GM12873 (cell line): ENCODE measurements around the gene GRWD1.

Experiments used
- TF ChIP-seq, protein P1 (sequence below): IDR thresholded peaks from 2 replicates; pipeline ENCODE4 v1.5.1; 2012; ENCODE audit warnings: low read depth, mild to moderate bottlenecking, moderate library complexity, low read length, control low read depth; ENCODE audit not compliant: insufficient read depth; ENCODE audit errors: missing control alignments

Gene GRWD1

DNA sequence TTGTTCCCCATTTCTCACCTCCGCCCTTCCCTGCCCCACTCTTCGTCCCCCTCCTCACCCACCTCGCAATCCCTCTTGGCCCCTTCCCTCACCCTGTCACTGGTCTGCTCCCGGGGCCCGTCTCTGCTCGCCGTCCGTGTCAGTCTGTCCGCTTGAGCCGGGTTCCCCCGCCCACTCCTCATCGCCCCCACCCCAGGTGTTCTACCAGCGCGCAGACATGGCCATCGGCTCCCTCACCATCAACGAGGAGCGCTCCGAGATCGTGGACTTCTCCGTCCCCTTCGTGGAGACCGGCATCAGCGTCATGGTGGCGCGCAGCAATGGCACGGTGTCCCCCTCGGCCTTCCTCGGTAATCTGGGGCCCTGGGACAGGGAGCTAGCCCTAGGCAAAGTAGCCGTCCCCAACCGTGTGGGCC lies 30.0 kb upstream of the GRWD1 start:
- TF ChIP-seq, protein P1, sequence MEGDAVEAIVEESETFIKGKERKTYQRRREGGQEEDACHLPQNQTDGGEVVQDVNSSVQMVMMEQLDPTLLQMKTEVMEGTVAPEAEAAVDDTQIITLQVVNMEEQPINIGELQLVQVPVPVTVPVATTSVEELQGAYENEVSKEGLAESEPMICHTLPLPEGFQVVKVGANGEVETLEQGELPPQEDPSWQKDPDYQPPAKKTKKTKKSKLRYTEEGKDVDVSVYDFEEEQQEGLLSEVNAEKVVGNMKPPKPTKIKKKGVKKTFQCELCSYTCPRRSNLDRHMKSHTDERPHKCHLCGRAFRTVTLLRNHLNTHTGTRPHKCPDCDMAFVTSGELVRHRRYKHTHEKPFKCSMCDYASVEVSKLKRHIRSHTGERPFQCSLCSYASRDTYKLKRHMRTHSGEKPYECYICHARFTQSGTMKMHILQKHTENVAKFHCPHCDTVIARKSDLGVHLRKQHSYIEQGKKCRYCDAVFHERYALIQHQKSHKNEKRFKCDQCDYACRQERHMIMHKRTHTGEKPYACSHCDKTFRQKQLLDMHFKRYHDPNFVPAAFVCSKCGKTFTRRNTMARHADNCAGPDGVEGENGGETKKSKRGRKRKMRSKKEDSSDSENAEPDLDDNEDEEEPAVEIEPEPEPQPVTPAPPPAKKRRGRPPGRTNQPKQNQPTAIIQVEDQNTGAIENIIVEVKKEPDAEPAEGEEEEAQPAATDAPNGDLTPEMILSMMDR: no peak

DNA sequence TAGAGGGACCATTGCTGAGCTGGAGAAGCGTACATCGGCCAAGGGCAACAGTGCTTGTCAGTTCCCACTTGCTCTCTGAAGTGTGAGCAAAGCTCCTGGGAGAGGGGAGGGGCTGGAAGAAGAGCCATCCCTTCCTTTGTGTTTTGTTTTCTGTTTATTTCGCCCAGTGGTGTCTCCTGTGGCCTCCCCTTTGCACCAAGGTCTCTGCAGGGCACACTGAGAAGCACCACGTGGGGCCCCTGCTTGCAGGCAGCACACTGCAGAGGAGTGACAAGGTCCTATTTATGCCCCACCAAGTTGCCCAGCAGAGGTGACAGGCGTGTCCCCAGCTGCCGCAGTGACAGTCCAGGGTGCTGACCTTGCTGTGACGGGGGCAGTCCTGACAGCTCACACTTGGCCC lies 28.4 kb upstream of the GRWD1 start:
- TF ChIP-seq, protein P1: no peak

DNA sequence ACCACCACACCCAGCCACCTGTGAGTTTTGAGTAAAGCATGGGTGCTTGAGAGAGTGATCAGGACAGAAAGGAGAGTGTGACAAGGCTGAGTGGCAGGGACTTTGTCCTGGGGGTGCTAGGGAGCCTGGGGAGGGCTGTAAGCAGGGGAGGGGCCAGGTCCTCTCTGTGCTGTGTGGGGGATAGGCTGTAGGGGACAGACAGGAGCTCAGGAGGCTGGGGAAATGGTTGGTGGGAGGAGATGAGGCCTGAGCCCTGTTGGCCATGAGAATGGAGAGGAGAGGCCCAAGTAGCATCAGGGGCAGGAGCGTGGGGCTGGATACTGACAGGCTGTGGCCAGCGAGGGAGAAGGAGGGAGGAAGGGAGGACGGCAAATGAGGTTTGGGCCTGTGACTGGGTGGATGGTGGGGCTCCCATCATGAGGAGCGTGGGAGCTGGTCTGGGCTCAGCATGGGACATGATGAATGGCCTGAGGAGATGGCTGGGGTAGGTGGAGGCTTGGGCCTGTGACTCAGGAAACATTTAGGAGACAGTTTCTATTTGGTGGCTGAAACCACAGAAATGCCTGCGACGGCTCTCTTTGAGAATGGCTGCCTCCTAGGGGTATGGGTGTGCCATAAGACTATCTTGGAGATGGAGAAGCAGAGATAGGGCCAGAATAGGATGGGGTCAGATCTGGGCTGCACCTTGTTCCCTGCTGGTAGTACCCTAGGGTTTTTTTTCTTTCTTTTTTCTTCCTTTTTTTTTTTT lies 27.3 kb upstream of the GRWD1 start:
- TF ChIP-seq, protein P1: peak; percentile 18

DNA sequence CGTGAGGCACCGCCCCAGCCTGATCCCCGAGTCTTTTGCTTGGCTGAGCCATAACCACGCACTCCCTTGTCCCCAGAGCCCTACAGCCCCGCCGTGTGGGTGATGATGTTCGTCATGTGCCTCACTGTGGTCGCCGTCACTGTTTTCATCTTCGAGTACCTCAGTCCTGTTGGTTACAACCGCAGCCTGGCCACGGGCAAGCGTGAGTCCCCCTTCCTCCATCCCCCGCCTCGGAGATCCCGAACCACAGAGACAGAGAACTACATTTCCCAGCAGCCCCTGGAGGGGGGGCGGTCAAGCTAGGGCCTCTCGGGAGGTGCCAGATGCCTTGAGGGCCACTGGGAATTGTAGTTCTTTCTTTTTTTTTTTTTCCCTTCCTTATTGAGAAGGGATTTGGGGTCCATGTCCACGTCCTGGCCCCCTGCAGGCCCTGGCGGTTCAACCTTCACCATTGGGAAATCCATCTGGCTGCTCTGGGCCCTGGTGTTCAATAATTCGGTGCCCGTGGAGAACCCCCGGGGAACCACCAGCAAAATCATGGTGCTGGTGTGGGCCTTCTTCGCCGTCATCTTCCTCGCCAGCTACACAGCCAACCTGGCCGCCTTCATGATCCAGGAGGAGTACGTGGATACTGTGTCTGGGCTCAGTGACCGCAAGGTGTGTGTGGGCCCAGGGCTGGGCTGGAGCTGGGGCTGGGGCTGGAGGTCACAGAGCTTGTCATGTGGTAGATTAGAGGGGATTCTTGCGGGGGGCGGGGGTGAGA lies 26.4 kb upstream of the GRWD1 start:
- TF ChIP-seq, protein P1: no peak

DNA sequence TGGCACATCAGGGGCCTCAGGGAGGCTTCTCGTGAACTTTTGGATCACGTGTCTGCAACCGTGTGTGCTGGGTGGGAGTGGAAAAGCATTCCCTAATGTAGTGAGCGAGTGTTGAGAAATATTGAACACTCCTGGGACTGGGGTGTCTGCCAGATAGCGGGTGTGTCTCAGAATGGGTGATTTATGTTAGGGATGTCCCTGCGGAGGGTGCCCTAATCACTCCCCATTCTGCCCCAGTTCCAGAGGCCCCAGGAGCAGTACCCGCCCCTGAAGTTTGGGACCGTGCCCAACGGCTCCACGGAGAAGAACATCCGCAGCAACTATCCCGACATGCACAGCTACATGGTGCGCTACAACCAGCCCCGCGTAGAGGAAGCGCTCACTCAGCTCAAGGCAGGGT lies 24.2 kb upstream of the GRWD1 start:
- TF ChIP-seq, protein P1: no peak

DNA sequence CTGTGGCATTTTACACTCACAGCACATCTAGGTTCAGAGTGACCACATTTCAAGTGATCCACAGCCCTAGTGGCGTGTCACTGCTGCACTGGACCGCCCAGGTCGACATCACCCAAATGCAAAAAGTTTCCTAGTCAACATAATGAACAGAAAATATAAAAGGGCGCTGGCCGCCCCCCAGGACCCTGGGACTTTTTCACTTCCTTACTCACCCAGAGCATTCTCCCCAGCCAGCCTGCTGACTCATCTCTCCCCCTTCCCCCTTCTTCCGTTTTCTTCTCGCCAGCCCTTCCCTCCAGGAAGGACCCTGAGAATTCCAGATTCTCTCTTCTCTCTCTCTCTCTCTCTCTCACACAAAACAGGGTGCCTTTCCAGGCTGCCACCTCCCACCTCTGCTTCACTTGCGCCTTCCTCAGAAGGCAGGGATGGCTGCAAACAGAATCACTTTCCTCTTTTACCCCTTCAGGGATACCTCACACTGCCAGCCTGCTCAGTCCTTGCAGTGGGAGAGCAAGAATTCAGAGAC lies 21.0 kb upstream of the GRWD1 start:
- TF ChIP-seq, protein P1: peak; percentile 11

DNA sequence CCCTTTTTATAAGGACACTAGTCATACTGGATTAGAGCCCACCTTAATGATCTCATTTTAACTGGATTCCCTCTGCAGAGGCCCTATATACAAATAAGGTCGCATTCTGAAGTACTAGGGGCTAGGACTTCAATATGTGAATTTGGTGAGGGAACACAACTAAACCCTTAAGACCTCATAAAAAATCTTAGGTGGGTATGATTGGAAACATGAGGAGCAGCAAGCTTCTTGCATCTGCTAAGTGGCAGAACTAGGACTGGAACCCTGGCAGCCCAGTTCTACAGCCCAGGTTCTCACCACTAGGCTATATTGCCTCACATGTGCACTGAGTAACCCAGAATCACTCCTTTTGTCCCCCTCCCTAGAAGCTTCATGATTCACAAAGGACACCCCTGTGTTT lies 17.1 kb upstream of the GRWD1 start:
- TF ChIP-seq, protein P1: no peak
